ENCODE measurements around the gene CLDN18.

CLDN18 gene

GRCh38 chr3:138027821-138028220 is 17.9 kb downstream of the CLDN18 start:
- no peak for DNase-seq (ENCODE audit: low read depth)

GRCh38 chr3:138030734-138031280 is 20.8 kb downstream of the CLDN18 start:
- DNase-seq (ENCODE audit: low read depth), result no peak

- DNase-seq (ENCODE audit: low read depth), result no peak
Observed at GRCh38 chr3:138031536-138031935, 21.6 kb downstream of the CLDN18 start.

GRCh38 chr3:138032567-138032966 is 22.6 kb downstream of the CLDN18 start:
- no peak for DNase-seq (ENCODE audit: low read depth)

GRCh38 chr3:138033202-138033691 is 23.3 kb downstream of the CLDN18 start:
- DNase-seq (ENCODE audit: low read depth), result no peak

GRCh38 chr3:138034918-138035317 is 25.0 kb downstream of the CLDN18 start:
- DNase-seq (ENCODE audit: low read depth), result no peak

- no peak for DNase-seq (ENCODE audit: low read depth)
Observed at GRCh38 chr3:138036572-138036971, 26.6 kb downstream of the CLDN18 start.

- DNase-seq (ENCODE audit: low read depth), result no peak
Observed at GRCh38 chr3:138038725-138039462, 28.9 kb downstream of the CLDN18 start.

GRCh38 chr3:138042043-138042442 is 32.1 kb downstream of the CLDN18 start:
- DNase-seq (ENCODE audit: low read depth), result no peak

GRCh38 chr3:138043266-138044029 is 33.5 kb downstream of the CLDN18 start:
- no peak for DNase-seq (ENCODE audit: low read depth)

- no peak for DNase-seq (ENCODE audit: low read depth)
Observed at GRCh38 chr3:138046085-138046484, 36.1 kb downstream of the CLDN18 start.

GRCh38 chr3:138046955-138047354 is 37.0 kb downstream of the CLDN18 start:
- no peak for DNase-seq (ENCODE audit: low read depth)

- no peak for DNase-seq (ENCODE audit: low read depth)
Observed at GRCh38 chr3:138047596-138048158, 37.7 kb downstream of the CLDN18 start.

GRCh38 chr3:138049157-138049919 is 39.4 kb downstream of the CLDN18 start:
- DNase-seq (ENCODE audit: low read depth), result no peak

- no peak for DNase-seq (ENCODE audit: low read depth)
Observed at GRCh38 chr3:138051947-138052802, 42.2 kb downstream of the CLDN18 start.

- no peak for DNase-seq (ENCODE audit: low read depth)
Observed at GRCh38 chr3:138054057-138054456, 44.1 kb downstream of the CLDN18 start.

- DNase-seq (ENCODE audit: low read depth), result no peak
Observed at GRCh38 chr3:138057384-138057783, 47.4 kb downstream of the CLDN18 start.

GRCh38 chr3:138059261-138059660 is 49.3 kb downstream of the CLDN18 start:
- DNase-seq (ENCODE audit: low read depth), result no peak

GRCh38 chr3:138060792-138061191 is 50.8 kb downstream of the CLDN18 start:
- no peak for DNase-seq (ENCODE audit: low read depth)

- no peak for DNase-seq (ENCODE audit: low read depth)
Observed at GRCh38 chr3:138062037-138062436, 52.1 kb downstream of the CLDN18 start.

GRCh38 chr3:138062626-138063025 is 52.7 kb downstream of the CLDN18 start:
- no peak for DNase-seq (ENCODE audit: low read depth)

All from T-helper 22 cell (primary cell).